HUES64 (cell line): Measurements from ENCODE around the gene ELF1.
"Not testable (repeated sequence)": the region's sequence is repeated elsewhere in the genome, so short reads cannot be mapped to it uniquely, and the experiment has no call there.

Experiments used
- H3K27ac ChIP-seq: 2 replicates; pipeline ENCODE4 v1.7.0; 2013; ENCODE audit warnings: low read depth, low read length, inconsistent platforms
- H3K27me3 ChIP-seq: 2 replicates; pipeline ENCODE4 v1.6.1; 2013; ENCODE audit warnings: mild to moderate bottlenecking, low read length; ENCODE audit not compliant: insufficient read depth
- H3K36me3 ChIP-seq: 2 replicates; pipeline ENCODE4 v1.6.1; 2013; ENCODE audit warnings: mild to moderate bottlenecking, low read length; ENCODE audit not compliant: insufficient read depth
- H3K4me1 ChIP-seq: 2 replicates; pipeline ENCODE4 v1.6.1; 2013; ENCODE audit warnings: mild to moderate bottlenecking, low read length, moderate library complexity; ENCODE audit not compliant: insufficient read depth
- H3K4me3 ChIP-seq: 2 replicates; pipeline ENCODE4 v1.5.1; 2013; ENCODE audit warnings: mild to moderate bottlenecking, low read length, moderate library complexity
- H3K9ac ChIP-seq: 2 replicates; pipeline ENCODE4 v1.6.1; 2013; ENCODE audit warnings: mild to moderate bottlenecking, low read depth, low read length
- H3K9me3 ChIP-seq: 2 replicates; pipeline ENCODE4 v1.6.1; 2013; ENCODE audit warnings: low read depth, low read length; ENCODE audit not compliant: insufficient read depth
- WGBS: fragments of 150-250, 120-280 bp; methylation state at CpG from one replicate; pipeline ENCODE4 v1.1.7; 2013; ENCODE audit warnings: missing lambda C conversion rate; 5-methylcytosine and 5-hydroxymethylcytosine counted together

ELF1 gene

GRCh38 chr13:41040584-41041334, 21.6 kb upstream of the ELF1 start:
- Histone ChIP-seq H3K36me3 (no peaks in the 10 kb centered on the region), H3K4me3 (no peak overlapping the region), H3K9me3 (no peaks in the 10 kb centered on the region), H3K27me3 (no peaks in the 10 kb centered on the region), H3K9ac (no peak overlapping the region), H3K27ac (no peak overlapping the region), H3K4me1 (no peaks in the 10 kb centered on the region)
- WGBS, result 95% methylated on average over 9 of the region's 9 CpGs

- Histone ChIP-seq H3K9me3 (no peaks in the 10 kb centered on the region), H3K27ac (no peak overlapping the region), H3K9ac (no peak overlapping the region), H3K27me3 (no peaks in the 10 kb centered on the region), H3K4me3 (no peak overlapping the region), H3K36me3 (no peaks in the 10 kb centered on the region), H3K4me1 (0 out of 2 replicates have a peak, but pooled peaks cover 7% of the 10 kb centered on the region)
Observed at GRCh38 chr13:41039746-41040145, 20.6 kb upstream of the ELF1 start.

GRCh38 chr13:41036557-41036956, 17.4 kb upstream of the ELF1 start:
- H3K4me3 ChIP-seq, H3K9ac ChIP-seq, H3K36me3 ChIP-seq, H3K9me3 ChIP-seq, H3K27ac ChIP-seq, H3K27me3 ChIP-seq, H3K4me1 ChIP-seq: not testable (repeated sequence)
- 91% methylated on average over 4 of the region's 5 CpGs for WGBS

GRCh38 chr13:41034881-41035280, 15.8 kb upstream of the ELF1 start:
- Histone ChIP-seq H3K9me3 (no peaks in the 10 kb centered on the region), H3K9ac (no peak overlapping the region), H3K36me3 (no peaks in the 10 kb centered on the region), H3K27ac (no peak overlapping the region), H3K27me3 (no peaks in the 10 kb centered on the region), H3K4me3 (no peak overlapping the region), H3K4me1 (0 out of 2 replicates have a peak, but pooled peaks cover 9% of the 10 kb centered on the region)
- WGBS, result 94% methylated on average over 5 of the region's 5 CpGs

GRCh38 chr13:41034382-41034781, 15.3 kb upstream of the ELF1 start:
- WGBS, result 93% methylated on average over 3 of the region's 4 CpGs
- H3K9ac ChIP-seq, result no peak overlapping the region
- H3K4me1 ChIP-seq, result 0 out of 2 replicates have a peak, but pooled peaks cover 9% of the 10 kb centered on the region
- no peak overlapping the region for H3K27ac ChIP-seq
- H3K27me3 ChIP-seq, result no peaks in the 10 kb centered on the region
- no peaks in the 10 kb centered on the region for H3K9me3 ChIP-seq
- no peak overlapping the region for H3K4me3 ChIP-seq
- no peaks in the 10 kb centered on the region for H3K36me3 ChIP-seq

GRCh38 chr13:41032691-41033376, 13.7 kb upstream of the ELF1 start:
- 0 out of 2 replicates have a peak, but pooled peaks cover 9% of the 10 kb centered on the region for H3K4me1 ChIP-seq
- WGBS, result 88% methylated on average over 2 of the region's 2 CpGs

GRCh38 chr13:41029629-41030028, 10.5 kb upstream of the ELF1 start:
- Histone ChIP-seq H3K9me3 (no peaks in the 10 kb centered on the region), H3K27ac (no peak overlapping the region), H3K27me3 (no peaks in the 10 kb centered on the region), H3K36me3 (no peaks in the 10 kb centered on the region), H3K4me1 (0 out of 2 replicates have a peak, but pooled peaks cover under 1% of the 10 kb centered on the region), H3K4me3 (no peak overlapping the region), H3K9ac (no peak overlapping the region)
- 88% methylated on average over 2 of the region's 2 CpGs for WGBS

More at GRCh38 chr13:41032691-41033376, 13.7 kb upstream of the ELF1 start:
- Histone ChIP-seq H3K9ac (no peak overlapping the region), H3K27ac (no peak overlapping the region), H3K9me3 (no peaks in the 10 kb centered on the region), H3K4me3 (no peak overlapping the region), H3K36me3 (no peaks in the 10 kb centered on the region), H3K27me3 (no peaks in the 10 kb centered on the region)

GRCh38 chr13:41028051-41028450, 8.9 kb upstream of the ELF1 start:
- Histone ChIP-seq H3K27ac (no peak overlapping the region), H3K9ac (no peak overlapping the region), H3K27me3 (no peaks in the 10 kb centered on the region), H3K4me1 (no peaks in the 10 kb centered on the region), H3K9me3 (no peaks in the 10 kb centered on the region), H3K36me3 (no peaks in the 10 kb centered on the region), H3K4me3 (no peak overlapping the region)
- 93% methylated on average over 2 of the region's 2 CpGs for WGBS

GRCh38 chr13:41026788-41027187, 7.7 kb upstream of the ELF1 start:
- H3K36me3 ChIP-seq, result no peaks in the 10 kb centered on the region
- H3K4me3 ChIP-seq, result no peak overlapping the region
- H3K27me3 ChIP-seq, result no peaks in the 10 kb centered on the region
- 94% methylated on average over 8 of the region's 8 CpGs for WGBS
- H3K4me1 ChIP-seq, result no peaks in the 10 kb centered on the region
- no peak overlapping the region for H3K9ac ChIP-seq
- no peaks in the 10 kb centered on the region for H3K9me3 ChIP-seq
- H3K27ac ChIP-seq, result no peak overlapping the region

- Histone ChIP-seq H3K27ac (no peak overlapping the region), H3K9ac (no peak overlapping the region), H3K4me1 (peaks cover 8% of the 10 kb centered on the region), H3K9me3 (no peaks in the 10 kb centered on the region), H3K27me3 (no peaks in the 10 kb centered on the region), H3K36me3 (no peaks in the 10 kb centered on the region), H3K4me3 (no peak overlapping the region)
- 94% methylated on average over 3 of the region's 4 CpGs for WGBS
Observed at GRCh38 chr13:41025518-41025917, 6.4 kb upstream of the ELF1 start.

GRCh38 chr13:41019578-41020347, 647 bp upstream of the ELF1 start:
- H3K9me3 ChIP-seq, result no peaks in the 10 kb centered on the region
- no peak overlapping the region for H3K9ac ChIP-seq
- H3K4me3 ChIP-seq, result no peak overlapping the region
- no peaks in the 10 kb centered on the region for H3K36me3 ChIP-seq
- H3K4me1 ChIP-seq, result peaks cover 58% of the 10 kb centered on the region
- H3K27ac ChIP-seq, result peak overlapping the region; percentile 6
- H3K27me3 ChIP-seq, result no peaks in the 10 kb centered on the region
- 96% methylated on average over 2 of the region's 2 CpGs for WGBS
